HG02870 (cell line): Measurements from ENCODE around the gene SH3BP2.

Experiments
- ATAC-seq: cut with Tn5 transposase; IDR thresholded peaks from one replicate; pipeline ENCODE4 v1.9.1; 2021; ENCODE audit warnings: mild to moderate bottlenecking, moderate library complexity; ENCODE audit not compliant: unreplicated experiment

SH3BP2 gene

GRCh38 chr4:2848449-2848848, 55.6 kb downstream of the SH3BP2 start:
- ATAC-seq: no peak

DNA sequence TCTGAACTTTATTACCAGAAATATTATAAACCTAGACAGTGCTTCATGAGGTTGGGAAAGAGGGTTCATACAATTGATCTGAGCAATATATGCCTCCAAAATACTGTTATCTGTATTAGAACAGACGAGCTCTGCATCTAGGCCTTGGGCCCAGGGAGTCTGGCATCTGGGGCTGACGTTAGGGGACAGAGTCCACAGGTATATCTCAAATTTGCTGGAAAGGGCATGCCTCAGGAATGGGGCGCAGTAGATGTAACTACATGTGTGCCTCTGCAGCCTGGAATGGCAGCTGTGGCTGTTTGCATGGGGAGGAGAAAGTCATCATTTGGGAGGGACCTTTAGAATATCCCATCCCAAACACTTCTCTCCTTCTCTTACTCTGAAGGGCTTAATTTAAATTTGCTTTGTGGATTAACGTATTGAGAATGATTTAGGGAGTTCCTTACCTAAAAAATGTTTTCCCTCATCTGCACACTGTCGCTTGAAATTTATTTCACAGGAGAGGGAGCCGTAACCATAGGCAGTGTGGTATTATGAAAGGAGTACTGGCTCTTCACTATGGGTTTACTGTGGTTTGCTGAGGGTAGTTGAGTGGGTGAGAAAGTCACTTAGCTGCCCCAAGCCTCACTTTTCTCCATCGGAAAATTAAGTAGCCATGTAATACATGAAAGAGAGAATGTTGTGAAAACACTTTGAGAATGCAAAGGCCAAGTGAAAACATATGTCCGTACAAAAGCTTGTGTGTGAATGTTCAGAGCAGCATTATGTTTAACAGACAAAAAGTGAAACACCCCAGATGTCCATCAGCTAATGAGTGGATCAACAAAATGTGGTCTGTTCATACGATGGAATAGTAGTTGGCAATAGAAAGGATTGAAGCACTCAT, 56.6 kb downstream of the SH3BP2 start:
- no peak for ATAC-seq

DNA sequence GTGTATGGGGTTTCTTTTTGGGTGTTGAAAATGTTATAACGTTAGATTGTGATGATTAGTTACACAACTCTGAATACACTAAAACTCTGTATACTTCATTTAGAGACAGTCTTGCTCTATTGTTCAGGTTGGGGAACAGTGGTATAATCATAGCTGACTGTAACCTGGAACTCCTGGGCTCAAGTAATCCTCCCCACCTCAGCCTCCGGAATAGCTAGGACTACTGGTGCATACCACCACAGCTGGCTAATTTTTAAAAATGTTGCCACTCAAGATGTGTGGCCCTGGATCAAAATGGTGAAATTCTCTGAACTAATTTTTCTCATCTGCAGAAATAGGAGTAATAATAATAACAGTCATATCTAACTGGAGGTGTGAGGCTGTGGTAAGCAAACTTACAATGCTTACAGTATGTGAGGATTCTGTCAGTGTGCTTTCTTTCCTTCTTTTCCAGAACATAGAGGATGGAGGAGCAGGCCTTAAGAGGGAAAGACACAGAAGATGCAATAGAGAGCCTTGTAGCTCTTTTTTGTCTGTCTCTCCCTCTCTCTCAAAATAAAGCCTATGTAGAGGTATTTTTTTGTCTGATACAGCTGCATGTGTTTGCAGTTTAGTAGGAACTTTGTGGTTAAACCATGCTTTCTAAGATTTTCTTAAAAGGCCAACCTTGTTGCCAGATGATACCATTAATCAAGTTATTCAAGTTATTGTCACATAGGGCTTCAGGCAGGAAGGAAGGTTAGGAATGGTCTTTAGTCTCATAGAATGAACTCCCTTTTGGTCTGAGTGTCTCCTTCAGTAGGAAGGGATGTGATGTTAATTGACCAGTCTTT, 58.3 kb downstream of the SH3BP2 start:
- ATAC-seq: no peak

GRCh38 chr4:2852481-2852921, 59.6 kb downstream of the SH3BP2 start:
- ATAC-seq: no peak

DNA sequence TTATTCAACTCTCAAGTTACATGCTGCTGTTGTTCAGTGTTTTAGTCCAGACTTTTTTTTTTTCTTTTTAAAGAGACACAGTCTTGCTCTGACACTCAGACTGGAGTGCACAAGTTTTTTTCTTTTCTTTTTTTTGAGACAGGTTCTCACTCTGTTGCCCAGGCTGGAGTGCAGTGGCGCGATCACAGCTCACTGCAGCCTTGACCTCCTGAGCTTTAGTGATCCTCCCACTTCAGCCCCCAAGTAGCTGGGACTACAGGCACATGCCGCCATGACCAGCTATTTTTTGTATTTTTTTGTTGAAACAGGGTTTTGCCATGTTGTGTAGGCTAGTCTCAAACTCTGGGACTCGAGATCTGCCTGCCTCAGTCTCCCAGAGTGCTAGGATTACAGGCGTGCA, 62.7 kb downstream of the SH3BP2 start:
- no peak for ATAC-seq

DNA sequence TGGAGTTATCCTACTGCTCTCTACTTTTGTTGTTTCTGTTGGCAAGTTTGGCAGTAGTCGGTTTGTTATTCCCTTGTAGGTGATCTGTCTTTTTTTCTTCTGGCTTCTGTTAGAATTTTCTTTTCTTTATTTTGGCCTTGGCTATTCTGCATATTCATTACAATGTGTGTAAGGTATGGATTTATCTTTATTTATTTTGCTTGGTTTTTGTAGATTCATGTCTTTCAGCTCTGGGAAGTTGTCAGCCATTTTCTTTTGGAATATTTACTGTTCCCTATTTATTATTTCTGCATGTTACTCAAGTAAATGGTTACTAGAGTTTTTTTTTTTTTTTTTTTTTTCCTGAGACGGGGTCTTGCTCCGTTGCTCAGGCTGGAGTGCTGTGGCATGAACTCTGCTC, 63.4 kb downstream of the SH3BP2 start:
- ATAC-seq: no peak

DNA sequence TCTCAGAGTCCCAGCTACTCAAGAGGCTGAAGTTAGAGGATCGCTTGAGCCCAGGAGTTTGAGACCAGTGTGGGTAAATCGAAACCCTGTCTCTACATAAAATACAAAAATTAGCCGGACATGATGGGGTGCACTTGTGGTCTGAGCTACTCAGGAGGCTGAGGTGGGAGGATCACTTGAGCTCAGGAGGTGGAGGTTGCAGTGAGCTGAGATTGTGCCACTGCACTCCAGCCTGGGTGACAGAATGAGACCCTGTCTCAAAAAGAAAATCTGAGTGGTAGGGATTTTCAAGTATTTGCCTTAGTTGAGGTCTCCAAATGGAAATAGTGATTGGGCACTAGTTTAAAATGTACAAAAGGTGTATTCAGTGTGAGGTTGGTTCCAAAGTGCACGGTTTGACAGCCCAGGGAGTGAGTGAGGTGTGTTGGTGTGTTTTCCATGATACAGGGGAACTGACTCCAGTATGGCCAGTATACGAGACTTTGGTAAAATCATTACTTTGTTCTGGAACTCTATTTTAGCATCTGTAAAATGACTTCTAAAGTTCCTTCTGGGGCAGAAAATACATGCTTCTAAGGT, 64.6 kb downstream of the SH3BP2 start:
- ATAC-seq: no peak

DNA sequence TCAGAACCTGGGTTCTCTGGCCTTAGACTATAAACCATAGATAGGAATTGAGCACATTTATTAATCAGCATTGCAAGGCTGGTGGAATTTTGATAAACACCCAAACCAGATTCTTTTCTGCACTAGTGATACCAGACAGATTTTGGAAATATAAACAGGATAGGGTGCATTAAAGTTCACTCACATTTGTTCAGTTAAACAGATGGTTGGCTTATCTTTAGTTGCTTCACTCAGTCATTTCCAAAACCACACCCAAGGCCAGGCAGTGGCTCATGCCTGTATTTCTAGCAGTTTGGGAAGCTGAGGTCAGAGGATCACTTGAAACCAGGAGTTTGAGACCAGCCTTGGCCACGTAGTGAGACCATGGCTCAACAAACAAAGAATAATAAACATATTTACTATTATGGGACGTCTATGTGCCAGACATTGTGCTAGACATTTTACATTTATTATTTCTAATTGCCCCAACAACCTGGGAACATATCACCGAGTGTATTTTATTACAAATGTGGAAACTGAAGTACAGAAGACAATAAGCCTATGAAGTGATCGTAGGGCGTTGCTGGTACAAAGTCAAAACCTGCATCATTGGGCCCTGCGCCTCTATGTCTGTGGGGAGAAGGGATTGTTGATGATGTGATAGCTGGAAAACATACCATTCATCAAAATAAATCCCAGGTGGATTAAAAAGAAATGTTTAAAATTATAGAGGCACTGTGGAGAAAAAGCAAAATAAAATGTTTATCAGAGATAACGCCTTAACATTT, 65.7 kb downstream of the SH3BP2 start:
- no peak for ATAC-seq

- no peak for ATAC-seq
Measured at GRCh38 chr4:2859514-2859913, 66.6 kb downstream of the SH3BP2 start.

DNA sequence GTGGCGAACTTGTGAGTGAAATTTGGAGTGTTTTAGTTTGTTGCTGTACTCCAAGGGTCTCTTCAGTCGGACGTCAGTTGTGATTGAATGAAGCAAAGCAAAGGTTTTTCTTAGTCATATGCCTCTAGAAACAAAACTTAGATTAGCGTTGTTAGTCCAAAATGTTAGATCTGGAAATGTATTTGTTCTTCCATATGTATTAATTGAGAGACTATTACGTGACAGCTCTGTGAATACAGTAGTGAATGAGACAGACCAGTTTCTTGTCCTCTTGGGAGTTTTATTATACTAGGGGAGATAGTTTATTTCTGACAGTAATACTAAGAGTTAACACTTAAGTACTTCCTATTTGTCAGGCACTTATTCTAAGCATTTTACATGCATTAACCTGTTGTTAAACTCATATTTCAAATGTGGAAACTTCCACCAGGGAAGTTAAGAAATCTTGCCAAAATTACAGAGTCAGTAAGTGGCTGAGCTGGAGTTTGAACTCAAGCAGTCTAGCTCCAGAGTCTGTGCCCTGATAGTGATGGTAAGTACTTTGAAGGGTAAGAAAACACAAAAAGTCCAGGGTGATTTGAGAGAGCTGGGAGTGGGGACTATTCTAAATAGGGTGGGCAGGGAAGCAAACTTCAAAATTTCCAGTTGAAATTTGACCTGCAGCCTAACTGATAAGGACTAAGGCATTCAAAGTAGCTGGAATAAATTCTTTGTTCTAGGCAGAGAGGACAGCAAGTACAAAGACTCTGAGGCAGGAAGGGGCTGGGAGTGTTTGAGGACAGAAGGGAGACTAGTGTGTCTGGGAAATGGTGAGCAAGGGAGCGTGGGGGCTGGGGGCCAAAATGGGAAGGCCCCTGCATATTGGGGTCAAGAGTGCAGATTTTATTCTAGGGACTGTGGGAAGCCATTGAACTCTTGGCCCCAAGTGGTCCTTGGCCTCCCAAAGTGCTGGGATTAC, 67.8 kb downstream of the SH3BP2 start:
- no peak for ATAC-seq

- ATAC-seq: no peak
Measured at GRCh38 chr4:2861631-2862436, 68.9 kb downstream of the SH3BP2 start.

DNA sequence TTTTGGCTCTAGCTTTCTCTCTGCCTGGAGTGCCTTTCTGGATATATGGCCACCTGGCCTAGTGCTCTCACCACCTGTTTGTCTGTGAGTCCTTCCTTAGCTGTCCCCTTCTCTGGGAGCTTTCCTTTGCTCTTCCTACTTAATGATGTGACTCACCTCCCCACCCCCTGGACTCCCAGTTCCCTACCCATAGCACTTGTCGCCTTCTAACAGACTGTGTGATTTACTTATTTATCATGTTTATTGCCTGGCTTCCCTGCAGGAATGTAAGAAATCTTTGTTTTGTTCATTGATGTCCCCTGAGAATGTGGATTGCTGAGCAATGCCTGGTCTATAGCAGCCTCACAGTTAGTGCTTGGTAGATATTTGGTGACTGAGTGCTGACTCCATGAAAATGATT, 69.6 kb downstream of the SH3BP2 start:
- ATAC-seq: no peak

DNA sequence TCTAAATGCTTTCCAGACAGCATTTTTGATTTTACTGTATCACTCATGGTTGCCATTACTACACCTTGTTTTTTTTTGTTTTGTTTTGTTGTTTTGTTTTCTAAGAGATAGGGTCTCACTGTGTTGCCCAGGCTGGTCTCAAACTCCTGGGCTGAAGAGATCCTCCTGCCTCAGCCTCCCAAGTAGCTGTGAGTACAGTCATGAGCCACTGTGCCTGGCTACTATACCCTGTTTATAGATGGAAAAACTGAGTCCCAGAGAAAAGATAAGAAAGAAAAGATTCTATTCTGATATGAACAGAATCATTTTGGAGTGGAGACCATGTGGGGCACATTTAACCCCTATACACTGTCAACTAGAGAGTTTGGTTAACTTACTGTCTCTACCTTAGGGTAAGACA, 70.8 kb downstream of the SH3BP2 start:
- ATAC-seq: no peak

- ATAC-seq: no peak
Measured at GRCh38 chr4:2865196-2865780, 72.4 kb downstream of the SH3BP2 start.

GRCh38 chr4:2866160-2866861, 73.4 kb downstream of the SH3BP2 start:
- ATAC-seq: no peak

DNA sequence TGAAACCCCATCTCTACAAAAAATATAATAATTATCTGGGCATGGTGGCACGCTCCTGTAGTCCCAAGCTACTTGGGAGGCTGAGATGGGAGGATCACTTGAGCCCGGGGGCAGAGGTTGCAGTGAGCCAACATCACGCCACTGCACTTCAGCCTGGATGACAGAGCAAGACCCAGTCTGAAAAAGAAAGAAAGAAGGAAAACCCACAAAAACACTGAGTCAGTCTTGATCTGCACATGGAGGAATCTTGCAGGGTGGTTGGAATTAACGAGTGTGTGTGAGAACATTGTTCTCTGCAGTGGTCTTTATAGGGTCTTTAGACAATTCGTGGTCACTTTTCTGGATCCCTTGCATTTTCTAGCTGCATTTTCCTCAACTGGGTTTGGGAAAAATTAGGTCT, 74.0 kb downstream of the SH3BP2 start:
- no peak for ATAC-seq

- ATAC-seq: no peak
Measured at GRCh38 chr4:2867758-2868491, 75.0 kb downstream of the SH3BP2 start.
